Superior temporal gyrus (tissue), 1 donor: ENCODE results near the gene HOXA13.

Experiments
- DNase-seq: peaks from one replicate; pipeline ENCODE4 v3.0.0-alpha.2; 2016; ENCODE audit errors: extremely low spot score

HOXA13 gene

GRCh38 chr7:27192546-27193334 lies 7.2 kb downstream of the HOXA13 start:
- DNase-seq: no peak

GRCh38 chr7:27191833-27192545 lies 7.9 kb downstream of the HOXA13 start:
- DNase-seq: no peak

- no peak for DNase-seq
Measured at GRCh38 chr7:27191161-27191731, 8.6 kb downstream of the HOXA13 start.

- DNase-seq: no peak
Measured at GRCh38 chr7:27189997-27190748, 9.7 kb downstream of the HOXA13 start.

GRCh38 chr7:27189295-27189996 lies 10.4 kb downstream of the HOXA13 start:
- no peak for DNase-seq

- DNase-seq: no peak
Measured at GRCh38 chr7:27188386-27189294, 11.3 kb downstream of the HOXA13 start.

- DNase-seq: no peak
Measured at GRCh38 chr7:27187475-27188385, 12.2 kb downstream of the HOXA13 start.

GRCh38 chr7:27186668-27187474 lies 13.0 kb downstream of the HOXA13 start:
- no peak for DNase-seq

- no peak for DNase-seq
Measured at GRCh38 chr7:27185854-27186667, 13.8 kb downstream of the HOXA13 start.

- no peak for DNase-seq
Measured at GRCh38 chr7:27185013-27185853, 14.7 kb downstream of the HOXA13 start, which contains the start of gene HOXA11. TSS of gene HOXA11 (minus strand) at chr7:27185232. CDS start at chr7:27185144, 88 bp downstream.

- no peak for DNase-seq
Measured at GRCh38 chr7:27184337-27185012, 15.4 kb downstream of the HOXA13 start.

GRCh38 chr7:27183682-27184336 lies 16.1 kb downstream of the HOXA13 start:
- DNase-seq: no peak

GRCh38 chr7:27182861-27183681 lies 16.8 kb downstream of the HOXA13 start:
- DNase-seq: no peak

GRCh38 chr7:27182285-27182841 lies 17.5 kb downstream of the HOXA13 start:
- DNase-seq: no peak
